Endothelial cell of umbilical vein (primary cell): ENCODE results near the gene LPP.

Source experiments
- JUN ChIP-seq: IDR thresholded peaks from 2 replicates; pipeline ENCODE4 v1.6.1; 2011; ENCODE audit warnings: borderline replicate concordance, low read depth; ENCODE audit not compliant: insufficient read length, insufficient read depth
- POLR2AphosphoS5 ChIP-seq: IDR thresholded peaks from 2 replicates; pipeline ENCODE4 v1.6.1; 2012; ENCODE audit warnings: low read depth, mild to moderate bottlenecking, control low read depth, low read length, moderate library complexity; ENCODE audit not compliant: insufficient read depth

- TF ChIP-seq POLR2AphosphoS5 (no peak), JUN (no peak)
Observed at GRCh38 chr3:188817103-188817934, 663.4 kb downstream of the LPP start.
